Measurements from ENCODE around the gene HSPH1.
"Not testable (repeated sequence)": the region's sequence is repeated elsewhere in the genome, so short reads cannot be mapped to it uniquely, and the experiment has no call there.

The HSPH1 gene

GRCh38 chr13:31105856-31106255, 55.8 kb downstream of the HSPH1 start:
- DNase-seq (ENCODE audit: low read depth, low spot score) = no peak
- H3K4me3 ChIP-seq (ENCODE audit: low read length) = no peak overlapping the region

- no peak for DNase-seq (ENCODE audit: low read depth, low spot score)
- H3K4me3 ChIP-seq (ENCODE audit: low read length) = no peak overlapping the region
These were observed 56.5 kb downstream of the HSPH1 start for GRCh38 chr13:31105020-31105795.

- H3K4me3 ChIP-seq (ENCODE audit: low read length) = no peak overlapping the region
- no peak for DNase-seq (ENCODE audit: low read depth, low spot score)
These were observed 58.8 kb downstream of the HSPH1 start for GRCh38 chr13:31102905-31103304.

GRCh38 chr13:31101472-31102170, 60.1 kb downstream of the HSPH1 start:
- no peak overlapping the region for H3K4me3 ChIP-seq (ENCODE audit: low read length)
- no peak for DNase-seq (ENCODE audit: low read depth, low spot score)

GRCh38 chr13:31100721-31101120, 61.0 kb downstream of the HSPH1 start:
- DNase-seq (ENCODE audit: low read depth, low spot score) = no peak
- H3K4me3 ChIP-seq (ENCODE audit: low read length) = no peak overlapping the region

- H3K4me3 ChIP-seq (ENCODE audit: low read length); DNase-seq (ENCODE audit: low read depth, low spot score): not testable (repeated sequence)
These were observed 63.7 kb downstream of the HSPH1 start for GRCh38 chr13:31097911-31098434.

- H3K4me3 ChIP-seq (ENCODE audit: low read length) = no peak overlapping the region
- no peak for DNase-seq (ENCODE audit: low read depth, low spot score)
These were observed 64.9 kb downstream of the HSPH1 start for GRCh38 chr13:31096654-31097302.

- DNase-seq (ENCODE audit: low read depth, low spot score) = no peak
- no peak overlapping the region for H3K4me3 ChIP-seq (ENCODE audit: low read length)
These were observed 67.2 kb downstream of the HSPH1 start for GRCh38 chr13:31094331-31095015.

- no peak overlapping the region for H3K4me3 ChIP-seq (ENCODE audit: low read length)
- no peak for DNase-seq (ENCODE audit: low read depth, low spot score)
These were observed 68.4 kb downstream of the HSPH1 start for GRCh38 chr13:31093145-31093885.

GRCh38 chr13:31092646-31093045, 69.1 kb downstream of the HSPH1 start:
- DNase-seq (ENCODE audit: low read depth, low spot score) = no peak
- no peak overlapping the region for H3K4me3 ChIP-seq (ENCODE audit: low read length)

- no peak for DNase-seq (ENCODE audit: low read depth, low spot score)
- H3K4me3 ChIP-seq (ENCODE audit: low read length) = no peak overlapping the region
These were observed 70.6 kb downstream of the HSPH1 start for GRCh38 chr13:31090961-31091624.

- H3K4me3 ChIP-seq (ENCODE audit: low read length) = no peak overlapping the region
- no peak for DNase-seq (ENCODE audit: low read depth, low spot score)
These were observed 71.6 kb downstream of the HSPH1 start for GRCh38 chr13:31090096-31090495.

GRCh38 chr13:31089649-31090048, 72.1 kb downstream of the HSPH1 start:
- no peak overlapping the region for H3K4me3 ChIP-seq (ENCODE audit: low read length)
- DNase-seq (ENCODE audit: low read depth, low spot score) = no peak

GRCh38 chr13:31088826-31089420, 72.8 kb downstream of the HSPH1 start:
- DNase-seq (ENCODE audit: low read depth, low spot score) = no peak
- H3K4me3 ChIP-seq (ENCODE audit: low read length) = no peak overlapping the region
